Measurements from ENCODE around the gene SHROOM2.
"Not testable (repeated sequence)": the region's sequence is repeated elsewhere in the genome, so short reads cannot be mapped to it uniquely, and the experiment has no call there.

SHROOM2 gene, protein sequence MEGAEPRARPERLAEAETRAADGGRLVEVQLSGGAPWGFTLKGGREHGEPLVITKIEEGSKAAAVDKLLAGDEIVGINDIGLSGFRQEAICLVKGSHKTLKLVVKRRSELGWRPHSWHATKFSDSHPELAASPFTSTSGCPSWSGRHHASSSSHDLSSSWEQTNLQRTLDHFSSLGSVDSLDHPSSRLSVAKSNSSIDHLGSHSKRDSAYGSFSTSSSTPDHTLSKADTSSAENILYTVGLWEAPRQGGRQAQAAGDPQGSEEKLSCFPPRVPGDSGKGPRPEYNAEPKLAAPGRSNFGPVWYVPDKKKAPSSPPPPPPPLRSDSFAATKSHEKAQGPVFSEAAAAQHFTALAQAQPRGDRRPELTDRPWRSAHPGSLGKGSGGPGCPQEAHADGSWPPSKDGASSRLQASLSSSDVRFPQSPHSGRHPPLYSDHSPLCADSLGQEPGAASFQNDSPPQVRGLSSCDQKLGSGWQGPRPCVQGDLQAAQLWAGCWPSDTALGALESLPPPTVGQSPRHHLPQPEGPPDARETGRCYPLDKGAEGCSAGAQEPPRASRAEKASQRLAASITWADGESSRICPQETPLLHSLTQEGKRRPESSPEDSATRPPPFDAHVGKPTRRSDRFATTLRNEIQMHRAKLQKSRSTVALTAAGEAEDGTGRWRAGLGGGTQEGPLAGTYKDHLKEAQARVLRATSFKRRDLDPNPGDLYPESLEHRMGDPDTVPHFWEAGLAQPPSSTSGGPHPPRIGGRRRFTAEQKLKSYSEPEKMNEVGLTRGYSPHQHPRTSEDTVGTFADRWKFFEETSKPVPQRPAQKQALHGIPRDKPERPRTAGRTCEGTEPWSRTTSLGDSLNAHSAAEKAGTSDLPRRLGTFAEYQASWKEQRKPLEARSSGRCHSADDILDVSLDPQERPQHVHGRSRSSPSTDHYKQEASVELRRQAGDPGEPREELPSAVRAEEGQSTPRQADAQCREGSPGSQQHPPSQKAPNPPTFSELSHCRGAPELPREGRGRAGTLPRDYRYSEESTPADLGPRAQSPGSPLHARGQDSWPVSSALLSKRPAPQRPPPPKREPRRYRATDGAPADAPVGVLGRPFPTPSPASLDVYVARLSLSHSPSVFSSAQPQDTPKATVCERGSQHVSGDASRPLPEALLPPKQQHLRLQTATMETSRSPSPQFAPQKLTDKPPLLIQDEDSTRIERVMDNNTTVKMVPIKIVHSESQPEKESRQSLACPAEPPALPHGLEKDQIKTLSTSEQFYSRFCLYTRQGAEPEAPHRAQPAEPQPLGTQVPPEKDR (N-terminal part only)

DNA sequence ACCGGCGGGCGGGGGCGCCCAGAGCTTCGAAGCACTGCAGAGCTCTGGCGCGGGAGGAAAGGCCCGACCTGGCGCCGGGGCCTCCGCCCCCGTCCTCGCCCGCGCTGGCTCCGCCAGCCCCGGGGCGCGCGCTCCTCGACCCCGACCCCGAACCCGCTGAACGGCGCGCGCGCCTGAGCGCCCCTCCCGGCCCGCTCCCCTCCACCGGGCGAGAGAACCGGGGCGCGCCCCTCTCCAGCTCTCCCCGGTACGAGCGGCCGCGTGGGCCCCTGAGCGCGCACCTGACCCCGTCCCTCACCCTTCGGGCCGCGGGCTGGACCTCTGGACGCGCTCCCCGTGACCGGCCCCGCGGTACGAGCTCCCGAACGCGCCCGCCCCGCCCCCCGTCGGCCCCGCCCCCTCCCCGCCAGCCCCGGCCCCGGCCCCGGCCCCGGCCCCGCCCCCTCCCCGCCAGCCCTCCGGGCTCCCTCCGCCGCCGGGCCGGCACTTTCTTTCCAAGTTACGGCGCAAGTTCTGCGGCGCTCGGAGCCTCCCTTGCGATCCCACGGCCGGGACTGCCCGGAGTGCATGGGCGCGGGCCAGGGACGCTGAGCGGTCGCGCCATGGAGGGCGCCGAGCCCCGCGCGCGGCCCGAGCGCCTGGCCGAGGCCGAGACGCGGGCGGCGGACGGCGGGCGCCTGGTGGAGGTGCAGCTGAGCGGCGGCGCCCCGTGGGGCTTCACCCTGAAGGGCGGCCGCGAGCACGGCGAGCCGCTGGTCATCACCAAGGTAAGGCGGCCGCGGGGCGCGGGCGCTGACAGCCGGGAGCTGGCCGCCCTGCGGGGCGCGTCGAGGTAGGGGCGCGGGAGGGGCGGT, at the start of gene SHROOM2:
TSS of gene SHROOM2 (plus strand) at position 486 of the 854 bp plus-strand sequence. CDS start at position 603, 117 bp downstream.
- no peak for DNase-seq

GRCh38 chrX:9737363-9737762, 48.9 kb upstream of the SHROOM2 start:
- no peak for DNase-seq

DNA sequence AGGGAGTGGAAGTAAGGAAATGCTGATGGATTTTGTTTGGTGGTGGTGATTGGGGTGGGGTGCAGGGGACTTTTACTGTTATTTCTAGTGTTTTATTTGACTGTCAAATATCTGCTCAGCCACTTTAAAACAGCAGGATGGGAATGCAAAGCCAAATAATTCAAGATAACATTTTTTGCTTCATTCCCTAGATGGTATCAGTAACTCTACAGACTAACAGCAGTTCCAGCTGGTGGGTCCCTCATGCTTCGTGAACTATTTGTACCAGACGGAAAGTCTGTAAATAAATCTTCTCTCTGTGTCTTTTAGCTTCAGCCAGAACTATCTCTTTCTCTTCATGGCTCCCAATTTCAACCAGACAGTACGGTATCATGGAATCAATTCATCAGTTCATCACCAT, 48.1 kb upstream of the SHROOM2 start:
- DNase-seq: no peak

DNA sequence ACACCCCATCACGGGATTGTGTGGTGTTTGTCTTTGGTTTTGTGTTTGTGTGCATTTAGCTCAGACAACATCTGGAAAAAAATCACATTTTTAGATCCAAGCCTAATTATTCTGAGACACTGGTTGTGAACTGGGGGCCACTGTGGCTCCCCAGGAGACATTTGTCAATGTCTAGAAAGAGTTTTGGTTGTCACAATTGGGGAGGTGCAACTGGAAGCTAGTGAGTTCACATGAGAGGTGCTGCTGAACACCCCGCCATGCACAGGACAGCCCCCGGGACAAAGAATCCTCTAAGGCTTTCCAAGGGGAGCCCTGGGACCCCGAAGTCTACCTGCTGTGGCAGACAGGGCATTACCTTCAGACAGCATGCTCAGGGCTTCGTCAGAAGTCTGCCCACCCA, 47.1 kb upstream of the SHROOM2 start:
- no peak for DNase-seq

GRCh38 chrX:9745417-9746115, 40.7 kb upstream of the SHROOM2 start:
- no peak for DNase-seq

DNA sequence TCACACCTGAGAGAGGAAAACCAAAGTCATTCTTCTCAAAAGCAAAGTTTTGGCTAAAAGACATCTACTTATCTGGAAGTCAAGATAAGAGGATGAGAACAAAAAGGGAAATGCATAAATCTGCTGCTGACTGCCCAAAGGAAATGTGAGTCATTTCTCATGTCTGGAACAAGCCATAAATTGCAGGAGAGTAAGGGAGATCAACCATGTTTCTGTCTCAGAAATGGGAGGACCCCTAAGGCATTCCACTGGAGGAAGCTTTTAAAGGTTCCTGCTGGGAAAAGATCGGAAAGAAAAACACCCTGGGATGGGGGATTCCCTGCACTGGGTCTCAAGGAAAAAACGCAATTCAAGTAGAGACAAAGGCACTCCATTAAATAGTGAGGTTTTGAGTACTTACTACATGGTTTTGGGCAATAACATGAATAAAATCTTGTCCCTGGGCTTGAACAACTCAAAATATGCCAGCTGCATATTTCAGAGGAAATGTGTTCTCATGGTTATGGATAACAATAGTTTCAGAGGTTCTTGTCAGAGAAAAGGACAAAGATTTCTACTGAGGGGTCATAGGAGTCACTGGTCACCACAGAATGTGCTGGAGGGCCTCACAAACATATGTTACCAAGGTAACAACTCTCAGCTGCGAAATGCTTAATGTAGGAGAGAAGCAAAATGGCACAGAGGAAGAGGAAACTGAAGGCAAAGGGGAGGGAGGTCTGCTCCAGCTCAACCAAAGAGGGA, 39.9 kb upstream of the SHROOM2 start:
- no peak for DNase-seq

GRCh38 chrX:9747644-9748043, 38.6 kb upstream of the SHROOM2 start:
- DNase-seq: no peak

DNA sequence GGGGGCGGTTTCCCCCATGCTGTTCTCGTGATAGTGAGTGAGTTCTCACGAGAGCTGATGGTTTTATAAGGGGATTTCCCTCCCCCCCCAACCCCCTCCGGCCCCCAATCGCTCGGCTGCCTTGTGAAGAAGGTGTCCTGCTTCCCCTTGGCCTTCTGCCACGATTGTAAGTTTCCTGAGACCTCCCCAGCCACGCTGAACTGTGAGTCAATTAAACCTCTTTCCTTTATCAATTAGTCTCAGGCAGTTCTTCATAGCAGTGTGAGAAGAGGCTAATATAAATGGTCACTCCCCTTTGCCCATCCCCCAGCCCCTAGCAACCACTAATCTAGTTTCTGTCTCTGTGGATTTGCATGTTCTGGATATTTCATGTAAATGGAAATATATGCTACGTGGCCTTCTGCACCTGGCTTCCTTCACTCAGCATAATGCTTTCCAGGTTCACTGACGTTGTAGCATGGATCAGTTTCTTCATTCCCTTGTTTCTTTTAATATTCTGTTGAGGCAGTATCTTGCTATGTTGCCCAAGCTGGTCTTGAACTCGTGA, 37.0 kb upstream of the SHROOM2 start:
- no peak for DNase-seq

- no peak for DNase-seq
Measured at GRCh38 chrX:9757366-9757765, 28.9 kb upstream of the SHROOM2 start.

DNA sequence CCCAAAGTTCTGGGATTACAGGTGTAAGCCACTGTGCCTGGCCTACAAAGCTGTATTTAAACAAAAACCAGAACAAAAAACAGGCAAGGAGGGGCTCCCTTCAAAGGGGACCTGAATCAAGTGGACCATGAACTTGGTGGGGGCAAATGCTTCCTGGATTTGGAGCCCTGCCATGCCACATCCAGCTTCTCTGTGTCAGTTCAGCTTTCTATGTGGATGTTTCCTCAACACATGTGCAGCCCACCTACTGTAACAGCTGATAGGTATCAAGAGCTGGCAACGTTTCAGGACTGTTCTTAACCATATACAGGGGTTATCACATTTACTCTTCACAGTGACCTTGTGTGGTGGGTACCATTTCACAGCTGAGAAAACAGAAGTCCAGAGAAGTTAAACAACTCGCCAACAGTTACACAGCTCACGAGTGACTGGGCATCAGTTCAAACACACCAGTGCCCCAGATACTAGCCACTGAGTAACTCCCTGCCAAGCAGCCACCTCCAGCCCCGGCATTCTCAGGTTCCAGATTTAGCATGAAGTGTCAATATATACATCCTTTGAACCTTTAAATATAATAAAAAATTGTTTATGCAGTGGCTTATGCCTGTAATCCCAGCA, 28.1 kb upstream of the SHROOM2 start:
- no peak for DNase-seq

- no peak for DNase-seq
Measured at GRCh38 chrX:9759337-9759736, 26.9 kb upstream of the SHROOM2 start.

DNA sequence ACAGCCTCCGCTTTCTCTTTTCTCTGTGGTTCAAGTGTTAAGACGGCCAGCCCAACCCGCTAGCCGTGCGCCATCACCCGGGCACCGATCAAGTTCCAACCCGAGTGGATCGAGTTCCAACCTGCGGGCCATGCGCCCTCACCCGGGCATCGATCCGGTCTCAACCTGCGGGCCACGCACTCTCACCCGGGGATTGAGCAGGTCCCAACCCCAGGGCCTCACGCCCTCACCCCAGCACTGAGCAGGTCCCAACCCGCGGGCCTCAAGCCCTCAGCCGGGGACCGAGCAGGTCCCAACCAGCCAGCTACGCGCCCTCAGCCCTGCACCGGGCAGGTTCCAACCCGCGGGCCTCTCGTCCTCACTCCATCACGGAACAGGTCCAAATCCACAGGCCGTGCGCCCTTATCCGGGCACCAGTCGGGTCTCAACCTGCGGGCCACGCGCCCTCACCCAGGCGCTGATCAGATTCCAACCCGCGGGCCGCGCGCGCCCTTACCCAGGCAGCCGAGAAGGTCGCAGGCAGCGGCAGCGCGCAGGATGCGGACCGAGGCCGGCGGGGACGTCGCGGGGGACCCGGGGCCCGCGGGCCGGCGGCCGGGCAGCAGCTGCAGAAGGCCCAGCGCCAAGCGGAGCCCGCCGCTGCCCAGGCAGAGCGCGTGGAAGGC, 21.0 kb upstream of the SHROOM2 start:
- DNase-seq: no peak

DNA sequence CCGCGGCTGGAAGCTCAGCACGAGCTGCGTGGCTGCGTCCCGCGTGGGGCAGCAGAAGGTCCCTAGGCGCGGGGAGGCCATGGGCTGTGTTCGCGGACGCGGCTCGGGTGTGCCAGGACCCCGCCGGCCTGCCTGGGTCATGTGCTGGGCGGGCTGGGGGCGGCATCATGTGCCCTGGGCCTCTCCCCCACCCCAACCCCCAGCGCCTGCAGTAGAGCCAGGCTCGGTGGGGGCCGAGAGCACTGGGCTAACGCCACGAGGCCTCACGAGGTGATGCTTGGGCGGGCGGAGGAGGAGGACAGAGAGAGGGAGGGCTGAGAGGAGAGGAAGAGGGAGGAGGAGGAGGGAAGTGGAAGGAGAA, 20.5 kb upstream of the SHROOM2 start, which contains the start of gene GPR143:
TSS of gene GPR143 (minus strand) at position 111 of the 361 bp plus-strand sequence. CDS start at position 81, 30 bp downstream.
- DNase-seq: no peak

DNA sequence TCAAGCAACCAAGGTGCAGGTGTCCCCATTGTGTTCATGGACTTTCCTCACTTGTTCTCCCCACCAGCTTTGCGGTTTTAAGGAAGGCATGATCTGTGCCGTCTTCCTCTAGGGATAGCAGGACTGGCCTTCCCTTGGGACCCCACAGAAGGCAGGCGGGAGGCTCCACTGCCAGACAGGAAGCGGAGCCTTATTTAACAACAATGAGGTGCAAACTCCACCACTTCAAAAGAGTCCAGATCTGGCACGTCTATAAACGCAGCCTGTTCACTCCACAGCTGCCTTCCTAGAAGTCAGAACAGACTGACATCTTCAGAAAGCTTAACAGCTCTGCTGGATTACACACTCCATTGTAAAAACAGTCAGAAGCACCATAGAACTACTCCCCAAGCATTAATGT, 18.9 kb upstream of the SHROOM2 start:
- DNase-seq: no peak

- not testable (repeated sequence) for DNase-seq
Measured at GRCh38 chrX:9768321-9768839, 17.8 kb upstream of the SHROOM2 start.

- DNase-seq: no peak
Measured at GRCh38 chrX:9770319-9770718, 15.9 kb upstream of the SHROOM2 start.

DNA sequence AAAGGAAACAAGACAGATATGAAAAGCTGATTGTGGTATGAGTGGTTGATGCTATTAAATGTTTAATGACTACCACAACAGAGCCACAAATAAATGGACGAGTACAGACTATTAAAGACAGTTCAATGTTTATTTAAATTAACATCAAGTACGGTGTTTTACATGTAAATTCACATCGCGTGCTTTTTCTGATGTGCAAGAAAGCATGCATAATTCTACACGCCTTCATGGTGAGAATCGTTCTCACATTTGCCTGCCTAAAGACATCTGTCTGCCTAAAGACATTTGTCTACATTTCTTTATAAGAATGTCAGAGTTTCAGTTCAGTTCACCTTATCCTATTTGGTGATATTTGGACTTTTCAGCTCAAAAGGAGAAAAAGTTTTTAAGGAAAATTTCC, 13.3 kb upstream of the SHROOM2 start:
- DNase-seq: no peak

DNA sequence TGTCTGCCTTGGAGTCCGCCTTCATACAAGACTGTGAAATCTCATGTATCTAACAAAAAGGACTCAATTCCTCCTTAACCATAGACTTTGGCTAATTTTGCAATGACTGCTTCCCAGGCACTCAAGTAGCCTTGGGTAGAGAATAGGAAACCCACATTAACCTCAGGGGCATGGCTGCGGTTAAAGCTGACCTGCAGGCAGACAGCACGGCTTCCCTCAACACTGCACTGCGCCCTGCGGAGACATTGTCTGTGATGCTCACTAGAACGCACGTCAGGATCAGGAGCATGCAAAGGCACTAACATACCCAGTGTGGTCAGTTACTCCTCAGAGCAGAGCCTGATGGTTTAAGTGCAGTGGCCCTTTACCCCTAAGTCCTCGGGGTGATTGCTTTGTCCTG, 10.3 kb upstream of the SHROOM2 start:
- DNase-seq: no peak

DNA sequence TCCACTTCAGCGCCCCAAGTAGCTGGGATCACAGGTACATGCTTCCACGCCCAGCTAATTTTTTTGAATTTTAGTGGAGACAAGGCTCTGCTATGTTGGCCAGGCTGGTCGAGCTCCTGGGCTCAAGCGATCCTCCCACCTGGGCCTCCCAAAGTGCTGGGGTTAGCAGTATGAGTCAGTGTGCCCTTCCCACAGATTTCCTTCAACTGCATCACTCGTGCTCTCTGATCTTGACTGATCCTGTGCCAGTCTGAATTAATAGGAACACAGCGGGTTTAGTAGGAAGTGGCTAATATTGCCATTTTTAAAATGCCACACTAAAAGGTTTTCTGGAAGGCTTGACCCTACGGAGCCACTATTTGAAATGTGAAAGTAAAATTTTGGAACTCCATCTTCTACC, 4.3 kb upstream of the SHROOM2 start:
- DNase-seq: no peak
